Breast epithelium (tissue), 3 donors: ENCODE measurements around the gene KIAA1549.

ENCODE experiments used
- CTCF ChIP-seq, 3 donors: fragments of 450-650 bp; IDR thresholded peaks; one replicate each; pipeline ENCODE4 v1.5.1; 2016 to 2017; ENCODE audit warnings: antibody characterized with exemption in 3 of 3, mild to moderate bottlenecking in 3 of 3, moderate library complexity in 3 of 3
- POLR2A ChIP-seq: fragments of 450-650 bp; IDR thresholded peaks from one replicate; pipeline ENCODE4 v1.6.1; 2016; ENCODE audit warnings: antibody characterized with exemption, mild to moderate bottlenecking, moderate library complexity
- POLR2AphosphoS5 ChIP-seq, 3 donors: sonication (generic); formaldehyde crosslinking; IDR thresholded peaks; one replicate each; pipeline ENCODE4 v1.6.1; 2017; ENCODE audit warnings: antibody characterized with exemption in 3 of 3

DNA sequence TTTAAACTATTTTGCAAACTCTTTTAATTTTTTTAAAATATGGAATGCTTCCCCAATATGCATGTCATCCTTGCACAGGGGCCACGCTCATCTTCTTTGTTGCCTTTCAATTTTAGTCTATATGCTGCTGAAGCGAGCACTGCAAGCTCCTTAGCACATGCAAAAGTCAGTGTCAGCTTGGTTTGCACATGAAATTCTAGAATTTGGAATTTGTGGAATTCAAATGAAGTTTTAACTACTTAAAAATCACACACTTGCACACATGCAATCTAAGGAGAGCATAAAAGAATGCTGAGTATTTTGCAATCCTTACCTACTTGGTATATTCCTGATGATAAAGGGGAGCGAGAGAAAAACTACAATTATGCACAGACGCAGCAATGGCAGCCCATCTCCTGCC lies 104.9 kb downstream of the KIAA1549 start:
- no peak for TF ChIP-seq CTCF (IDR thresholded peaks at IDR 0.05)
- no peak for TF ChIP-seq POLR2A
- TF ChIP-seq POLR2AphosphoS5 (IDR thresholded peaks at IDR 0.05), result no peak
